ENCODE measurements around the gene FOXI3.

The FOXI3 gene

DNA sequence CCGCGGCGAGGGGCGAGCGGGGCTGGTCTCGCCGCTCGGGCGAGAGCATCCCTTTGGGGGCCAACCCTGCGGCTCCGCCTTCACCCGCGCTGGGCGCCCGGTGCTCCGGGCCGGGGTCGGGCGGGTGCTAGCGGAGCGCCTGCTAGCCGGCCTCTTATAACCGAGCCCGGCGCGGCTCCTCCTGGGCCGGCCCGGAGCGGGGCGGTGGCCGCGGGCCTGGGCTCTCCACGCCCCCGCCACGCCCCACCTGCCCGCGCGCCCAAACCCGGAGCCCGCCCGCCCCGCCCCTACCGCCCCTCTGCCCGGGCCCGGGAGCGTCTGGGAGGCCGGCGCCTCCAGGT lies at the start of gene FOXI3:
TSS of gene FOXI3 (minus strand) at position 129 of the 341 bp plus-strand sequence. CDS start 158 bp downstream, outside the sequence.
- DNase-seq (ENCODE audit: low read depth) = no peak

DNA sequence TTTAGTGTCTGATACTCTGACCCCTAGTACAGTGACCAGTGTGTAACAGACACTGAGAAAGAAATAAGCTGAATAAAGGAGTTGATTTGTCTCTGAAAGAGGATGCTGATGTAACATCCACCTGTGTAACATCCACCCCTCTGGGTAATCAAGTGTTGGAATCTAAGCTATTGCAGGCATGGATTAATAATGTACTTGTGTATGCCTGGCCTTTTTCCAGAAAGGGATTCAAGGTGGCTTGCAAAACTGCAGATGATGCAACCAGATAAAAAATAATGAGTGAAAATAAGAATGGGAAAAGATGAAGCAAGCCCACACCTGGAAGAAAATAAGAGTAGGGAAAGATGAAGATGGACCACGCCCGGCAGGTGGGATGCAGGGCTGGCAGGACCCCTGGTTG lies 48.2 kb upstream of the FOXI3 start:
- no peak for DNase-seq (ENCODE audit: low read depth)

DNA sequence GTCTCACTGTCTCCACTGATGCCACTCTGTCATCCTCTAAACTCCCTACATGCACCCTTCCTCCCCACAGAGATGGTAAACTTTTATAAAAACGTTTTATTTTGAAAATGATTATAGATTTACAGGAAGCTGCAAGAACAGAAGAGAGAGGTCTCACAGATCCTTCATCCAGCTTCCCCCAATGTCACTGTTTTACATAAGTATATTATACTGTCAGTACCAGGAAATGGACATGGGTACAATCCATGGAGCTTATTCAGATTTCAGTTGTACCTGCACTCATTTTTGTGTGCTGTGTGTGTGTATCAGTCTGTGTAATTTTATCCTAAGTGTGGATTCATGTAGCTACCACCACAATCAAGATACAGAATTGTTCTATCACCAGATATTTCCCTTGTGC lies 46.7 kb upstream of the FOXI3 start:
- no peak for DNase-seq (ENCODE audit: low read depth)

DNA sequence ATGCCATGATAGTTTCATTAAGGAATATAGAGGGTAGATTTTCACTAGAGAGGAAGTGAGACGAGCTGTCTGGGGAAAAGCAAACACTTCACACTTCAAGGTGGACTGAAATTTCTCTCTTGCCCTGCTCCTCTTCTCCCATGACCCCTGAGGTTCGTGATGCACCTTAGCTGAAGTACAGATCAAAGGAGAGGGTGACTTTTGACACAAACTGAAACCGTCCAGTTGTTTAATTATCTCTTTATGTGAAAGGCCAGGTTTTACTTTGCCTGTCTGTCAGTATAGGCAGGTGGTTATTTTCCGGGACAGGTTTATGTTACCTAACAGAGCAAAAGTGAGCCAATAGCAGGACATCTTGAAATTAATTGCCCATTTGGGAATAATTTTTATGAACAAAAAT lies 41.0 kb upstream of the FOXI3 start:
- no peak for DNase-seq (ENCODE audit: low read depth)

DNA sequence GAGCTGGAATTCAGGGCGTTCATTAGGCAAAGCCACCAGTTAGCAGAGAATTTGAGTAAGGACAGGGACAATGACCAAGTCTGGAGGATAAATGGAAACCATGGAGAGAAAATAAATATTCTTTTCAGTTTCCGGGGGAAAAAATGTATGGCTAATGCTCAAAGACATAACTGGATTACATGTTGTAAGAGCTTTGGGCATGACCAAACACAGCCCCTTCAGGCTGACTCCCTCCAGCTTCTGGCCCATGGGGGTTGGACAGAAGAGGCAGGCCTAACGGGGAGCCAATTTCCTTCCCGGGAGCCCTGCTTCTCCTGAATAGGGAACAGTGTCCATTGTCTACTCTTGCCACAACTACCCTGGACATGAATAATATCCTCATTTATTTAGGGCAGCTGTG lies 39.5 kb upstream of the FOXI3 start:
- DNase-seq (ENCODE audit: low read depth) = no peak

DNA sequence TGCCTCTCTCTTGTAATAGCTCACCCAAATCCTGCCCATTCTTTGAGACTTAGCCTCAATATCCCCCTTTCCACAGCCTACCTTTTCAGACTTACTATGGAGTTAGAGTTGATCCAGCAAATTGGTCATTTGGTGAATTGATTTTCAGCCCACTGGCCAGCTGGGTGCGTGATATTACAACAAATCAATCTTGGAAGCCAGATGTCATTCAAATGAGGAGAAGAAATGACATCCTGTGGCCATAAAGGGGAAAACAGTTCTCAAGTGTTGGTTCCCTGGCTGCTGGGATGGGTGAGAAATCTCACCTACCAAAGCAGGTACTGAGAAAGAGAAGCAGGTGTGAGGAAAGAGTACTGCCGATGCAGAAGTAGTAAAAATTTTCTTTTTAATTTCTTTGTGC lies 36.7 kb upstream of the FOXI3 start:
- no peak for DNase-seq (ENCODE audit: low read depth)

DNA sequence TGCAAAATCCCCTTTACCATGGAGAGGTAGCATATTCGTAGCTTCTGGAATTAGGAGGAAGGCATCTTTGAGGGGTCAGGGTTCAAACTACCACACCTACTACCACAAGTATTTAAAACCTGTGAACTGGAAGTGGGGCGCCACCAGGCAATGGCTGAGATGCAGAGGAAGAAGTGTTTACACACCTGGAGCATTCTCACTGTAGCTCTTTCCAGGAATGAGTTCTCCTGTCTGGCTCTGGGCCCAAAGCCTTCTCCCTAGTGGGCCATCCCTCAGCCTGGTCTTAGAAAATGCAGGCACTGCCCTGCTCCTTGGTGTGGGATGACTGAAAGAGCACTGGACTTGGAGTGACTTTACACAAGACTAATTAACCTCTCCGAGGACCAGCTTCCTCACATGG lies 30.7 kb upstream of the FOXI3 start:
- no peak for DNase-seq (ENCODE audit: low read depth)

DNA sequence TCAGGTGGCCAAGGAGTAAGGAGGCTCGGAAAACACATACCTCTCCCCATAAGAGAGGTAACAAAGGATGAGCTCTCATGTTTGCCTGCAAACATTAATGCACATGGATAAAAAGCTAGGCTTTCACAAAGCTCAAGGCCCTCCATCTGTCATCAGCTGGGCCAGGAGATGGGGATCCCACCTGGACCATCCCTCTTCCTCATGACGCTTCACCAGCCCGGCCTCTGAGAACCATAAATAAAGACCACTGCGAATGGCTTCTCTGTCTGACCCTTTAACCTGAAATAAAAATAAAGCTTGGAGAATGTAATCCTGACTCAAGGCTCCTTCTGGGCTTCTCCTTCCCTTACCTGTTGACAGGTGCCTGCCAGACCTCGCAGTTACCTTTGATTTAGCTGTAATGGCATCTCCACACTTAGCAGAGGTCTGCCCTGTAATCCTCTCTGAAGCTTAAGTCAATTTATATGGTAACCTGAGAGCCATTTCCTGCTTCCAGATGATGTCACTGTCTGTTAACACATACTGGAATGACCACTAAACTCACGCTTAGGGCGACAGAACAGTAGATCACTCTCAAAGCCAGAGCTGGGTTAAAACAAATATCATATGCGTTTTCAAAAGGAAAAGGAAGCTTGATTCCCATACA lies 29.3 kb upstream of the FOXI3 start:
- peak; percentile 1 for DNase-seq (ENCODE audit: low read depth)

DNA sequence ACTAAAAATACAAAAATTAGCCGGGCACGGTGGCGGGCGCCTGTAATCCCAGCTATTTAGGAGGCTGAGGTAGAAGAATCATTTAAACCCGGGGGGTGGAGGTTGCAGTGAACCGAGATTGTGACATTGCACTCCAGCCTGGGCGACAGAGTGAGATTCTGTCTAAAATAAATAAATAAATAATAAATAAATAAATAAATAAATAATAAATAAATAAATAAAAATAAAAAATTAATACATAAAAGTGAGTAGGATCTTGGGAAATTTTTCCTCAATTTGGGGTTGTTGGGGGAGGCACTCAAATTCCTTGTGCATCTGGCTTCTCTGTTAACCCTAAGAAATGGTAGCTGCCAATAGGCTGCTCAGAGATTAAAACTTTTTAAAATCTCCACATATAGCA lies 20.3 kb upstream of the FOXI3 start:
- no peak for DNase-seq (ENCODE audit: low read depth)

DNA sequence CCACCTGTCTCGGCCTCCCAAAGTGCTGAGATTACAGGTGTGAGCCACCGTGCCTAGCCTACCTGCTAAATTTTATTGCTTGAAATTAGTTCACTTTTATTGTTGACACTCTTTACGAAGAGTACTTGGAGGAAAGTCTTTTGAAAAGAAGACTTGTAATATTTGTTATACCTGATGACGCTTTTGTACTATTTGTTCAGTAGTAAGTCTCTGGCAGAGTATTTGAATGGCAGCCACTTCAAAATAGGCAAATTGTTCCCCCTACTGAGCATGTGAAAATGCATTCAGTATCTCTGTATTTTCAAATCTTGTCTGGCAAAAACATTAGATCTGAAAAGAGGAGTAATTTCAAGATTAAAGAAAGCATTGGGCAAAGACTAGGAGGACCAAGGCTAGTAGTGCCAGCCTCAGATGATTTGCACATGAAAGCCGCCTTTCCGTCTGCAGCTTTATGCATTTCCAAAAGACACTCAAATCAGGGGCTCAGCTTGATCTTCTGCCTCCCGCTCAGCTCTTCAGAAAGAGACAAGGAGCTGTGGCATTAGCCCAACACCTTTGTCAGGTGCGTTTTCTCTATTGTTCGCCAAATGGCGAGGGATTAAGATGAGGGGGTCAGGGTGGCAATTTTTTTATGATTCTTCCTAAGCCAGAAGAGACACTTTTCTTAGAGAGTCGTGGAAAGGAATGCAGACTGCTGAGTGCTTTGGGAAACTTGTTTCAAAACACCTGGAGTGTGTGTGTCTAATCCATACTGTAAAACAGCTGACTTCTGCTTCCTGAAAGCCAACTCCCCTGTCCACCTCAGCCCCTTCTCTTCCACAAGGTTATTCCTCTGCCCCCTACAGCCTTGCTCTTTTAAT lies 18.8 kb upstream of the FOXI3 start:
- DNase-seq (ENCODE audit: low read depth) = no peak

DNA sequence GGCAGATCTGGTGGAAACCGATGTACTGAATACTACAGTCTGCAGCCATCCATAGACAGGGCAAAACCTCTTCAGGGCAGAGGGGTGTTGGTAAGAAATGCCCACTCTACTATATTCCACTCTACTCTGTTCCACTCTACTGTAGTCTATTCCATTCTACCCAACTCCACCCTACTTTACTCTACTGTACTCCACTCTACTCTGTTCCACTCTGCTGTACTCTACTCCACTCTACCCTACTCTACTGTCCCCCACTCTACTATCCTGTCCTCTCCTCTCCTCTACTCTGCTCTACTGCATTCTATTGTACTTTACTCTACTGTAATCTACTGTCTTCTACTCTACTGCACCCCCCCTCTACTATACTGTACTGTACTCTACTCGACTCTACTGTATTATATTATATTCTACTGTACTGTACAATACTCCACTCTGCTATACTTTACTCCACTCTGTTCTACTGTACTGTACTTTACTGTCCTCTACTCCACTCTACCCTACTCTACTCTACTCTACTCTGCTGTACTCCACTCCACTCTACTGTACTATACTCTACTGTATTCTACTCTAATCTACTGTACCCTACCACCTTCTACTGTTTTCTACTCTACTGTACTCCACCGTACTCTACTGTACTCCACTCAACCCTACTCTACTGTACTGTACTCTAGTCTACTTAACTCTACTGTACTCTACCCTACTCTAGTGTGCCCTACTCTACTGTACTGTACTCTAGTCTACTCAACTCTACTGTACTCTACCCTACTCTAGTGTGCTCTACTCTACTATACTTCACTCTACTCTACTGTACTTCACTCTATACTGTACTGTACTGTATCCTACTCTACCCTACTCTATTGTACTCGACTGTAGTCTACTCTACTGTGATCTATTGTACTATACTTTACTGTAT lies 17.0 kb upstream of the FOXI3 start:
- no peak for DNase-seq (ENCODE audit: low read depth)

DNA sequence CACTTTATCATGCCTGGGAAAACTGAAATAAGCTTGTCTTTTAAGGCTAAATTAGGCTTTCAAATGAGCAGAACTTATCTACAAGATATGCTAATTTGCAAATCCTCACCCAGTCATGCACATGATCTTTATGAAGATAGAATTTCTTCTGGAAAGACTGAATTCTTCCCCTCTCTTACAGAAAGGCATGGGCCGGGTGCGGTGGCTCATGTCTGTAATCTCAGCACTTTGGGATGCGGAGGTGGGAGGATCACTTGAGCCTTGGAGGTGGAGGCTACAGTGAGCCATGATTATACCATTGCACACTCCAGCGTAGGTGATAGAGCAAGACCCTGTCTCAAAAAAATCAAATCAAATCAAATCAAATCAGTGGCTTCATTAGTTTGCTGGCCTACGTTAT lies 11.7 kb upstream of the FOXI3 start:
- no peak for DNase-seq (ENCODE audit: low read depth)

DNA sequence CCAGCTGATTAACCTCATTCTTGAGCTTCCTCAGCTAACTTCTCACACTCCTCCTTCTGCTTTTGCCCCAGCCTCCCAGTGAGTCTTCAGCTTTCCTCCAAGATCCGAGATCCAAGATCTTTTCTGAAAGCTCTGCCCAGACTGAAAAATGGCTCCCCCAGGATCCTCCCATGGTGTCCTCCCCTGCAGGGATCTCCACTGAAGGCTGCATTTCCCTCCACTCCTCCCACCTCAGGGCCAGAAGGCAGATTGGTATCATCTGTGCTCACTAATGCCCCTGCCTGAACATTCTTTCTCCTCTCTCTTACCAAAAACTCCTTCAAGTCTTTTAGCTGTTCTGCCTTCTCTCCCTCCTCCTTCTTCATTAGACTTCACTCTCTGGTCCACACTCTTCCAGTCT lies 6.1 kb upstream of the FOXI3 start:
- DNase-seq (ENCODE audit: low read depth) = no peak

DNA sequence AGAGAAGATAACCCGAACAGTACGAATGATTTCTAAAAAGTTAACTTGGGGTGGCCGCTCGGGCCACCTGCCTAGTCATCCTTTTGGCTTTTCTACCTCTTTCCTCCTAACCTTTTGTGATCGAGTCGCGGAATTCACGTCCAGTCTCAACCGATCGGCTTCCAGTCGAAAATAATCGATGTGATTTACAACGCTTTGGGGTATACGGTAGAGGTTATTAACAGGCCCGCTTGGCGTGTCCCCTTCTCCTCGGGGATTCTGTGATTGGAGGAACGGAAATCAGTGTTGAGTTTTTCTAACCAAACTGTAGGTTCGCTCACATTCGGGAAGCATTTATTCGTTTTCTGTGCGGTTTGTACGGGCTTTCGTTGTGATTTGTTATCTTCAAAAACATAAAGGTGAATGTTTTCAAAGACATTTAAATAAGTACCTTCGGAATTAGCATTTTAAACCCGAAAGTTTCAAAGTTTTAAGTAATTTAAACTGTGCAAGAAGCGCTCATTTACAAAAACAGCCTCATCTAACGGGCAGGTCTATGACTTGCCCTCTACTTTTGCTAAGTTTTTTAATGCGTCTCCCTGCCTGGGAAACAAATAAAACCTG lies 588 bp upstream of the FOXI3 start:
- DNase-seq (ENCODE audit: low read depth) = no peak

DNA sequence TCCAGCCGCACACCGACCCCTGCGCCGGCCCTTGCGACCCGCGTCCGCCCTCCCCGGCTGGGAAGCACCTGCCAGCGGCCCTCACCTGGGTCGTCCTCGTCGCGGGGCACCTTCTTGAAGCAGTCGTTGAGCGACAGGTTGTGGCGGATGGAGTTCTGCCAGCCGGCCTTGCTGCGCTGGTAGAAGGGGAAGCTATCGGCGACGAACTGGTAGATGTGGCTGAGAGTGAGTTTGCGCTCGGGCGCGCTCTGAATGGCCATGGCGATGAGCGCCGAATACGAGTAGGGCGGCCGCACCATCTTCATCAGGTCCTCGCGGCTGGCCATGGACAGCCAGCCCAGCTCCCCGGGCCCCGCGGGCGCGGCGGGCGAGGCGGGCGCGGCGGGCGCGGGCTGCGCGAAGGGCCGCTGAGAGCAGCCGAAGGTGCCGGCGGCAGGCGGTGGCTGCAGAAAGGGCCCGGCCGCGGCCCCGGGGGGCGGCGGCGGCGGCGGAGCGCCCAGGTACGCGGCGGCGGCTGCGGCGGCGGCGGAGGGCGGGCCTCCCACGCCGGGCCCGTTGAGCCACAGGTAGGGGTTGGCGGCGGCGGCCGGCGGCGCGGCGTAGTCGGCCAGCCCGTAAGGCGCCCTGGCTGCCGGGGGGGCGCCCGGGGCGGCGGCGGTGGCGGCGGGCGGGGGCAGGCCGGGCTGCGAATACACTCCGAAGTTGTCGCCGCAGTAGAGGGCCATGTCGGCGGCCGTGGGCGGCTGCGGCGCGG lies 505 bp downstream of the FOXI3 start:
- DNase-seq (ENCODE audit: low read depth) = no peak

DNA sequence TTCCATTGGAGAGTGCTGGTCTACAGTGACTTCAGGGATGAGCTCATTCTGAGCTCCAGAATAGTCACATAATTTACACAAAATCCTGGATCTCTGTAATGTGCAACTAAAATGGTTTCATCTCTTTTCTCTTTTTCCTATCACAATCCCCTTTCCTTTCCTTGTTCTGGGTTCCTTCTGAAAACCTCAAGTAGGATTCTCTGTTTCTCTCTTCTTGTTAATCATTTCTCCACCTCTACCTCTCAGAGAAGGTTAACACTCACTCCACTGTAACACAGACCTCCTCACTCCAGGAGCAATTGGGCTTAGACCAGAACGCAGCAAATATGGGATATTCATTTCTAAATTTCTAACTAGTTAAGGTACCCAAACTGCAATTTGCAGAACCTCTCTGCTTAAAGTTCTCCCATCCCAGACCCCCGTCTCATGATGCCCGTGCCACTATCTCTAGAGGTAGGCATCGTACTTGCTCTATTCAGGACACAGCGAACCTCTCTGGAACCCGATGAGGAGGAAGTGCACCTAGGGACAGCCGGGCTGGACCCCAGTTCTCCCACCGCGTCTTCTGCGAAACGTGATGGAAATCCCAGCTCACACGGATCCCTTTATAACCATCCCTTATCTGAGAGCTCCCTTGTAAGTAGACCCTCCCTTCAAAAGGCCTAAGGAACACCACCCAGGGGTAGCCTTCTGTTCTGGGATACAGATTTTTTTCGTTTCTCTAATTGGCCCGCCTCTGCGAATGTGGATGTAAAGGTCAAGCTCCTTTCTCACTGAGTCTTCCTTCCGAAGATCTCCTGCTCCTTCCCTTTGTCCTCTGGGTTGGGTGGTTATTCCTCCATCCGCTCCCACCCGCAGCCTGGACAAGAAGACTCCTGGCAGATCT lies 1.3 kb downstream of the FOXI3 start:
- no peak for DNase-seq (ENCODE audit: low read depth)

DNA sequence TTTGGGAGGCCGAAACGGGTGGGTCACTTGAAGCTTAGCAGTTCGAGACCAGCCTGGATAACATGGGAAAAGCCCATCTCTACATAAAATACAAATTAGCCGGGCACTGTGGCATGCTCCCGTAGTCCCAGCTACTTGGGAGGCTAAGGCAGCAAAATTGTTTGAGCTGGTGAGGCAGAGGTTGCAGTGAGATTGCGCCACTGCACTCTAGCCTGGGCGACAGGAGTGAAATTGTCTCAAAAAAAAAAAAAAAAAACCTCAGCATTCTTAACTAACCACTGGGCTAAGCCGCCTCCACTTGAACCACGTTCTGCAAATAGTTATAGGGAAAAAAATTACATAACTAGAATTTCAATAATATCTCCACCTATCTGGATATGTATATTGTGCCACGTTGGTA lies 2.3 kb downstream of the FOXI3 start:
- DNase-seq (ENCODE audit: low read depth) = no peak

DNA sequence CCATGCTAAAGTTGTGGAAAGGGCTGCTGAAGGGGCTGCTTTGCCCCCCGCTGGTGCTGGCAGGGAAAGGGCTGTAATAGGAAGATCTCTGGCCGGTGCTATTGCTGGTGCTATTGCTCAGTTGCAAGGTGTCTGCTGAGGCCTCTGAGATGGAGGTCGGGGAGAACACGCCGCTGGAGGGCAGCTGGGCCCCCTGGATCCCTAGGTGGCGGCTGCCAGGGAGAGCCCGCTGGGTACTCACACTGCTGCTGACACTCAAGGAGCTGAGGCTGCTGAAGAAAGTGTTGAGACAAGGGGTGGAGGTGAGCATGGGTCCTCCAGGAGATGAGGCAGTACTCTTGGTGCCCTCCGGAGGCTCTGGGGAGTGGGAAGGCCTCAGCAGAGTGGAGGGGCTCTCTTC lies 4.2 kb downstream of the FOXI3 start:
- DNase-seq (ENCODE audit: low read depth) = no peak

DNA sequence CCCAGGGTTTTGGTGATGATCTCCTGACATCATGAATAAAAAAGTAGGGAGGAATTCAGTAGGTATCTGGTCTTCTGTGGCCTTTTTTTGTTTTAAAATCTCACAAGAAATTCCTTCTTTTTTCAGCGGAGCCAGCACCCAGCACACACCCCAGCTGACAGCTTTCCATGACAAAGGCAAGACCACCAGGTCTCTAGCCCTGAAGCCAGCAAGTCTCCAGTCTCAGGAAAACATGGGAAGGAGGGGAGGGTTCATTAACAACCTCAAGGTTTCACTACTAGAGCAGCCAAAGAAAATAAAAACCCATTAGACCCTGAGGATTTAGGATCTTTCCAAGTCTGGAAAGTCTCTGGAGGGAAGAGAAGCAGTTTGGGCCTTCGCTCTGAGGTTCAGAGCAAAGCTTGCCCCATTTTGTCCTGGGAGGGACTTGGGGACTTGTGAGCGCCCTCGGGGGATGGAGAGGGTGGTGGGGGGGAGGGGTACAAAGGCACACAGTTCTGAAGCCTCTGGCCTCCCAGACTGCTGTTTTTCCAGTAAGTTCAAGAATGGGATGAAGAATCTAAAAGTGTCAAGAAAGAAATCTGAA lies 9.0 kb downstream of the FOXI3 start:
- DNase-seq (ENCODE audit: low read depth) = no peak

DNA sequence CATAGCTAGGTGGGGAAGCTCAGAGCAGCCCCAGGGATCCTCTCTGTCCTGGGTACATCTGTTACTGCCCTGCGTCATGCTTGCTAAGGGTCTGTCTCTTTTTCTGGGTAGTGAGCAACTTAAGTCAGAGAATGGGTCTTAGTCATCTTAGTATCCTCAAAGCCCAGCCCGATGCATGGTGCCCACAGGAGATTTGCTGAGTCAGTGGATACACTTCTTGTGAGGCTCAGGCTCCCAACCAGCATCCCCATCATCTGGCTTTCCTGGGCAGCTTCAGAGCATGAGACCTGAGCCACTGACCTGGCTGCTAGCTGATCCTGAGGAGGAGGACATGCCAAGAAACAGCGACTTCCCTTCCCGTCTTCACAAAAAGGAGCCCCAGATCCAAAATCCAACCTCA lies 10.0 kb downstream of the FOXI3 start:
- no peak for DNase-seq (ENCODE audit: low read depth)

Data from stromal cell of bone marrow (primary cell).